Measurements from ENCODE around the gene ZPBP2. TPM values are rescaled to one million over a fixed set of nuclear protein-coding genes. Genes with fewer than 3 reads are reported as not detected.

Gene ZPBP2
- total RNA-seq, 1 donor from 2014 or later, result not detected

DNA sequence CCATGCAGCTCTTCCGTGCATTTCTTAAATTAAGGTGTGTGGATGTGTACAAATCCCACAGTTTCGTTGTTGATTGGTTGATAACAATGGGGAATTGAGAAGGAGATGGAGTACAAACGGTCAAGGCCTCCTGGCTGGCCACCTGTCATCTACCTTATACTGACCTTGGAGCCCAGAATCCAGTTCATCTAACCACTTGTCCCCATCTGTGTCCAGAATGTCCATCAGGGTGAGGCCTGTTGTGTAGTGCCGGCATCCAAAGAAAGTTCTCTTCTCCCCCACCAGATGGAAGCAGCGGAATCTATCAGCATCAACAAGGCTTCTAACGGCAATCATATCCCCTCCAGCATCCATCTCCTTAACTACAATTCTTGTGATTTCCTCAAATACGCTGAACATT, 48.9 kb downstream of the ZPBP2 start:
- no peaks in the 10 kb centered on the region for H3K4me1 Mint-ChIP-seq (ENCODE audit: low read depth)
- H3K27ac Mint-ChIP-seq (ENCODE audit: unreplicated experiment), result no peak overlapping the region
- no peak for DNase-seq (ENCODE audit: low spot score)
- H3K9me3 Mint-ChIP-seq (ENCODE audit: low read depth), result no peaks in the 10 kb centered on the region
- H3K36me3 Mint-ChIP-seq (ENCODE audit: low read depth), result peaks cover 24% of the 10 kb centered on the region
- H3K4me3 Mint-ChIP-seq (ENCODE audit: unreplicated experiment), result no peak overlapping the region
- TF ChIP-seq, protein P1, sequence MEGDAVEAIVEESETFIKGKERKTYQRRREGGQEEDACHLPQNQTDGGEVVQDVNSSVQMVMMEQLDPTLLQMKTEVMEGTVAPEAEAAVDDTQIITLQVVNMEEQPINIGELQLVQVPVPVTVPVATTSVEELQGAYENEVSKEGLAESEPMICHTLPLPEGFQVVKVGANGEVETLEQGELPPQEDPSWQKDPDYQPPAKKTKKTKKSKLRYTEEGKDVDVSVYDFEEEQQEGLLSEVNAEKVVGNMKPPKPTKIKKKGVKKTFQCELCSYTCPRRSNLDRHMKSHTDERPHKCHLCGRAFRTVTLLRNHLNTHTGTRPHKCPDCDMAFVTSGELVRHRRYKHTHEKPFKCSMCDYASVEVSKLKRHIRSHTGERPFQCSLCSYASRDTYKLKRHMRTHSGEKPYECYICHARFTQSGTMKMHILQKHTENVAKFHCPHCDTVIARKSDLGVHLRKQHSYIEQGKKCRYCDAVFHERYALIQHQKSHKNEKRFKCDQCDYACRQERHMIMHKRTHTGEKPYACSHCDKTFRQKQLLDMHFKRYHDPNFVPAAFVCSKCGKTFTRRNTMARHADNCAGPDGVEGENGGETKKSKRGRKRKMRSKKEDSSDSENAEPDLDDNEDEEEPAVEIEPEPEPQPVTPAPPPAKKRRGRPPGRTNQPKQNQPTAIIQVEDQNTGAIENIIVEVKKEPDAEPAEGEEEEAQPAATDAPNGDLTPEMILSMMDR (IDR thresholded peaks at IDR 0.05), result peak; percentile 27
- no peaks in the 10 kb centered on the region for H3K27me3 Mint-ChIP-seq (ENCODE audit: low read depth)

DNA sequence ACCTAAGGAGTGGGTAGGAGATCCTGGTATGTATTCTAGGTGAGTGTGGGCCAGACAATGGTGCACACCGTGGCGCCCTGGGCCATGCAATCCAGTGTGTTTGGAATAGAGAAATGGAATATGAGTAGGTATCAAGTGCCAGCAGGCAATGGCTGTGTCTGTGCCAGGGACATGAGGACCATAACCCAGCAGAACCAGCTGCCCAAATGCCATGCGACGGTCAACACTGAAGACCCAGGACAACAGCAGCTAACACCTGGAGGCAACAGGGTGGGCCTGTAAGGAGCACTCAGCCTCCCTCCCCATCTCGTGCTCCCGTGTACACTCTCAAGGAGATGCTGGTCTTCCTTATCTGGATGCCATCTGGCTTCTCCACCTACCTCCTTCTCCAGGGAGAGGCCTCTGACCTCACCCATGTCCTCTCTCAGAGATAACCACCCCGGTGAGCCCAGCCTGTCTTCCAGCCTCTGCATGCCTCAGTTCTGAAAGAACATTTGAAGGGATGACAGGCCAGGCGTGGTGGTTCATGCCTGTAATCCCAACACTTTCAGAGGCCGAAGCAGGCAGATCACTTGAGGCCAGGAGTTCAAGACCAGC, 51.2 kb downstream of the ZPBP2 start:
- Mint-ChIP-seq H3K36me3 (ENCODE audit: low read depth) (peaks cover 28% of the 10 kb centered on the region), H3K4me3 (ENCODE audit: unreplicated experiment) (no peak overlapping the region), H3K4me1 (ENCODE audit: low read depth) (peaks cover 2% of the 10 kb centered on the region), H3K27ac (ENCODE audit: unreplicated experiment) (no peak overlapping the region), H3K27me3 (ENCODE audit: low read depth) (no peaks in the 10 kb centered on the region), H3K9me3 (ENCODE audit: low read depth) (no peaks in the 10 kb centered on the region)
- TF ChIP-seq, protein P1 (IDR thresholded peaks at IDR 0.05), result no peak
- DNase-seq (ENCODE audit: low spot score), result no peak

DNA sequence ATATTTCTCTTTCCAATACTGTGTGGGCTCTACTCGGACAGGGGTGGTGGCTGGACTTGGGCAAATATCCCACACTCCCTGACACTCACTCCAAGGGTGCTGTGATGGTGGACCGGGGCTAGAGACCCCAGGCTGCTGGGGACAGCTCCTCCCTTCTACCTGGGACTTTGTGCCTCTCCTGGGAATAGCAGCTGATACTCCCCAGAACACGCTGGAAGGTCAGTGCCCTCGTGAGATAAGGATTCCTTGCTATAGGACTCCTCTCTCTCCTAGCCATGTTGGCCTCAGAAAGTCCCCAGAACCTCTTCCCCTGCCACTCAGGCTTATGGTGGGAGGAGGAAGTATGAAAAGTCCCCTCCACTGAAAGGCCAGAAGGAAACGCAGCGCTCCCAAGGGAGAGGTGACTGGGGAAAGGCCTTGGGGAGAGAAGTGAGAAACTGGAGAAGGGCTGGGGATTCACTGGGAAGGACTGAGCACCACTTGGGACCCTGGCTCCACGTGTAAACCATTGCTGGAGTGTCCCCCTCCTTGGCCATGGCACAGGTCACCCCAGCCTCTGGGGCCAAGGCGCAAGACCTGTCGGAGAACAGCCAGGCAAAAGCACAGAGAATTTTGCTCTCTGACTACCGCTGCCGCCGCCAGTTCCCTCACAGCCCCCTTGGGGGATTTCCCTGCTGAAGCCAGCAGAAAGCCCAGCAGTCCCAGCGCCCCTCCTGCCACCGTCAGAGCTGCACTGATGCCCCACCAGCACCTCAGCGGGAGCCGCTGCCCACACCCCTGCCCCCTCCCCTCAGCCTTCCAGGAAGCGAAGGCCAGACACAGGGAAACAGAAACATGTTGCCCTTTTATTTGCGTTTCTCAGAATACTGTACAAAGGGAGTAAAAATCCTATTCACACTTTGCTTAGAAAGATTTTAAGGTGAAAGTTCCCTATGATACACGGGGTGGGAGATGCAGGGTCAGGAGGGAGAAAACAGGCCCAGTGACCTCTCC, 52.5 kb downstream of the ZPBP2 start:
- no peak overlapping the region for H3K27ac Mint-ChIP-seq (ENCODE audit: unreplicated experiment)
- peaks cover 15% of the 10 kb centered on the region for H3K4me1 Mint-ChIP-seq (ENCODE audit: low read depth)
- no peaks in the 10 kb centered on the region for H3K27me3 Mint-ChIP-seq (ENCODE audit: low read depth)
- no peaks in the 10 kb centered on the region for H3K9me3 Mint-ChIP-seq (ENCODE audit: low read depth)
- peaks cover 26% of the 10 kb centered on the region for H3K36me3 Mint-ChIP-seq (ENCODE audit: low read depth)
- DNase-seq (ENCODE audit: low spot score), result no peak
- TF ChIP-seq, protein P1 (IDR thresholded peaks at IDR 0.05), result no peak
- no peak overlapping the region for H3K4me3 Mint-ChIP-seq (ENCODE audit: unreplicated experiment)

DNA sequence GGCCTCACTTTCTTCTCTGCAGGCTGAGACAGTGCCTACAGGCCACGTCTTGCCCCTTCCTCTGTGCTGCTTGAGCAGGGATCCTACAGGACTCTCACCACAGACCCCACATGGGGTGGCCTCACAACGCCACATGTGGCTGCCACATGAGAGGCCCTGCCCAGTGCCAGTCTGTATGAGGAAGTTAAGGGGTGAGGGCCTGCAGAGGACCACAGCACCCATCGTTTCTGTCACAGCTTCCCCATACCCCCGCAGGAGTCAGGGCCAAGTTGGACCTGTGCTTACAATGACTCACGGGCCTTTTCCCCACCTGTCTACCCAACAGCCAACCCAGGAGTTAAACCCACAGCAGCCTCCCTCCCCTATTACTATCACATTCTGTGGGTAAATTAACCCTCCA, 53.3 kb downstream of the ZPBP2 start:
- TF ChIP-seq, protein P1 (IDR thresholded peaks at IDR 0.05), result no peak
- no peaks in the 10 kb centered on the region for H3K27me3 Mint-ChIP-seq (ENCODE audit: low read depth)
- H3K9me3 Mint-ChIP-seq (ENCODE audit: low read depth), result no peaks in the 10 kb centered on the region
- H3K4me3 Mint-ChIP-seq (ENCODE audit: unreplicated experiment), result no peak overlapping the region
- no peak overlapping the region for H3K27ac Mint-ChIP-seq (ENCODE audit: unreplicated experiment)
- H3K4me1 Mint-ChIP-seq (ENCODE audit: low read depth), result peaks cover 23% of the 10 kb centered on the region
- no peak for DNase-seq (ENCODE audit: low spot score)
- H3K36me3 Mint-ChIP-seq (ENCODE audit: low read depth), result peaks cover 26% of the 10 kb centered on the region

DNA sequence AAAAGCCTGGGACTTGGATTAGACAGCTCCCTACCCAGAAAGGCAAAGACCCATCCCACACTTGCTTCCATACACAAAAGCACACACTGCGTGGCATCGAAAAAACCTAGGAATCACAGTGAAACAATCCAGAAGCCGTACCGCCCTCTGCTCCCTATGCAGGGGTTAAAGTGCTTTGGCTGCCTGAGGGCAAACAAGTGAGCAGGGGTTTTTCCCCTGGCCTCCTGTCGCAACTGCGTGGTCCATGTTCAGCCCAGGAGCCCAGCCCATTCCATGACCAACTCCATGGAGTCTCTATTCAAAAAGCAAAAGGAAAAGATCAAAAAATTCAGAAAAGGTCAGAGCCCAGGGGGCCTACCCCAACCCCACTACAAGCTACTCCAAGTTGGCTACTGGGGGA, 54.0 kb downstream of the ZPBP2 start:
- TF ChIP-seq, protein P1 (IDR thresholded peaks at IDR 0.05), result no peak
- no peak overlapping the region for H3K27ac Mint-ChIP-seq (ENCODE audit: unreplicated experiment)
- H3K27me3 Mint-ChIP-seq (ENCODE audit: low read depth), result no peaks in the 10 kb centered on the region
- no peak for DNase-seq (ENCODE audit: low spot score)
- H3K4me3 Mint-ChIP-seq (ENCODE audit: unreplicated experiment), result no peak overlapping the region
- peaks cover 23% of the 10 kb centered on the region for H3K36me3 Mint-ChIP-seq (ENCODE audit: low read depth)
- no peaks in the 10 kb centered on the region for H3K9me3 Mint-ChIP-seq (ENCODE audit: low read depth)
- H3K4me1 Mint-ChIP-seq (ENCODE audit: low read depth), result peaks cover 28% of the 10 kb centered on the region

Data from chondrocyte (in vitro differentiated cells).